HG02943 (cell line): ENCODE measurements around the gene PCOLCE2.

Source experiments
- ATAC-seq: cut with Tn5 transposase; IDR thresholded peaks from one replicate; pipeline ENCODE4 v1.9.1; 2021; ENCODE audit warnings: mild to moderate bottlenecking, low read depth, moderate library complexity; ENCODE audit not compliant: unreplicated experiment

The PCOLCE2 gene

GRCh38 chr3:142819179-142819578, 69.7 kb downstream of the PCOLCE2 start:
- ATAC-seq = no peak

DNA sequence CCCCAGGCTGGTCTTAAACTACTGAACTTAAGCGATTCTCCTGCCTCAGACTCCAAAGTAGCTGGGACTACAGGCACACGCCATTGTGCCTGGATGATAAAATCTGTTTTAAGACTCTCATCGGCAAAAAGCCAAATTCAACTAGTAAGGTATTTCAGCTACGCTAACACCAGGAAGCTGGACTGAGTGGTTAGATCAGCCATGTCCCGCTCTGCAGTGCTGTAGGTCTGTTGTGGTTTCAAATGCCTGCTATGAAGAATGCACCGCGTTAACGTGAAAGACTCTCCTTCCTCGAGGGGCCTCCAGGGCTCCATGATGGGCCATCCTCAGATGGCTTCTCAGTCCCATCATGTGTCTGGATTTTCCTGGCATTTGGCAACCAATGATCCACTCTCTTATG, 70.2 kb downstream of the PCOLCE2 start:
- no peak for ATAC-seq

DNA sequence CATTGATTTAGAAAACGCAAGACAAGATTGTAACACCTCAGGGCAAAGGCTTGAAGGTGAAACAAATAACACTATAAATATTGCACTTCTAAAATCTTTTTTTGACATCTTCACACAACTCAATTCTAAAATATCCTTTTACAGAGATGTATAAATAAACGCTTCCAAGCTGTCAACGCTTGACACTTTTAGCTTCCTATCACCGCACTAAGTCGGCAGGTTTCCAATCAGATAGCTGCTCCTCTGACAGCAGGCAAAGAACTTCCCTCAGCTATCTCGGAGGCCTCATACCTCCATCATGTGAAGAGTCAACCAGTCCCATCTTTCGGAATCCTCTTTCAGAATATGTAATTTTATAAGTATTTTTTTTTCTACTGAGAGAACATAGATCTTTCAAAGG, 71.0 kb downstream of the PCOLCE2 start:
- ATAC-seq = no peak

DNA sequence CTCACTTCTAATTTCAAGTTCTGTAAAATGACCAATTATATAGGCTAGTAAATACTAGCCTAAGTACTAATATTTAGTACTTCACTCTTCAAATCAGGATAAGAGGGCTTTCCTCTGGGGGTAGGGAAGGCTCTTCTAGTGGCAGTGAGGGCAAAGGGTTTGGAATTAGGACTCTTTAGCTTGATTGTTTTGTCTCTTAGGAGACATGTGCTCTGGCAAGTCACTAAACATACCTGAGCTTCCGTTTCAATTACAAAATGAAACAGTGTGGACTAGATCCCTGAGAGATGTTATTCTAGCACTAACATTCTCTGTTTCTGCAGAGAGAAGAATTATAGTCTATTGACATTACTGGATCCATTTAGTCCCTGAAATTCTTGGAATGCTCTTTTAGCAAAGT, 71.5 kb downstream of the PCOLCE2 start:
- no peak for ATAC-seq

DNA sequence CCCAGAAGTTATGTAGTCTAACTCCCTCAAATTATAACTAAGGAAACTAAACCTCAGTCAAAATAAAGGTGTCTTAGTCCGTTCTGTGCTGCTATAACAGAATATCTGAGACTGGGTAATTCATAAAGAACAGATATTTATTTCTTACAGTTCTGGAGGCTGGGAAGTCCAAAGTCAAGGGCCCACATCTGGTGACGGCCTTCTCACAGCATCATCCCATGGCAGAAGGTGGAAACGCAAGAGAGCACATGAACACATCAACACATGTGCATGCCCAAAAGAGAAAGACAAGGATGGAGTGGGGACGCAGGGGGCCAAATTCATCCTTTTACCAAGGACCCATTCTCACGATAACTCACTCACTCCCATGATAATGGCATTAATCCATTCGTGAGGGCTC, 73.1 kb downstream of the PCOLCE2 start:
- no peak for ATAC-seq

- no peak for ATAC-seq
Measured at GRCh38 chr3:142809259-142809658, 79.6 kb downstream of the PCOLCE2 start.

DNA sequence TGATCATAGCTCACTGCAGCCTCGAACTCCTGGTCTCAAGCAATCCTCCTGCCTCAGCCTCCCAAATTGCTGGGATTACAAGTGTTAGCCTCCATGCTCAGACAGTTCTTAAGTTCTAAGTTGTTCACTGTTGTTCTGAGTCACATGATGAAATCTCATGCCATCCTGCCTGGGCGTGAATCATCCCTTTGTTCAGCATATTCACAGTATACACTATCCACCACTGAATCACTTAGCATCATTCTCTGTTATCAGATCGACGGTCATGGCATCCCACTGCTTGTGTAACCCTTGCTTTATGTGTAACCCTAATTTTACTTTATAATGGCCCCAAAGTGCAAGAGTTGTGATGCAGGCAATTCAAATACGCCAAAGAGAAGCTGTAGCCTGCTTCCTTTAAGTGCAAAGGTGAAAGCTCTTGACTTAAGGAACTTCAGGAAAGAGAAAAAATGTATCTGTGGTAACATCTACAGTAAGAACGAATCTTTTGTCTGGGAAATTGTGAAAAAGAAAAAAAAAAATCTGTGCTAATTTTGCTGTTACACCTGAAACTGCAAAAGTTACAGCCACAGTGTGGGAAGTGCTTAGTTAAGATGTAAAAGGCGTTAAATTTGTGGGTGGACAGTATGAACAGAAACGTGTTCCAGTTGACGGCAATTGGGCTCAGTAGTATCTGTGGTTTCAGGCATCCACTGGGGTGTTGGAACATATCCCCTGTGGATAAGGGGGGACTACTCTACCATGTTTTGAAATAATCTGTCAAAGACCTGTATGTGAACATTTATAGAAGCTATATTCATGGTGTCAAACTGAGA, 80.6 kb downstream of the PCOLCE2 start:
- no peak for ATAC-seq

DNA sequence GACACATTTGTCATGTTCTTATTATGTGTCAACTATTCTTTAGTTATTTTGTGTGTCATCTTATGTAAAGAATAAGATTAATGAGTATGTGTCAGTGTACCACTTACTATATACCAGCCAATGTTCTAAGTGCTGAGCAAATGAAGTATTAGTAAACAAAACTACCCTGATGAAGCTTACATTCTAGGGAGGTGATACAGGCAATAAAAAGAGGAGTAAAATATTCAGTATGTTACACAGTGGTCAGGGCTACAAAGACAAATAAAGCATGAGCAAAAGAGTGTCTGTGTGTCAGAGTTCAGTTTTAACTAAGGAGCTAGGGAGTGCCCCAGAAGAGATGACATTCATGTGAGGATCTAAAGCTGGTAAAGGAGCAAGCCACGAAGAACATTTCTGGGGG, 86.0 kb downstream of the PCOLCE2 start:
- ATAC-seq = no peak

DNA sequence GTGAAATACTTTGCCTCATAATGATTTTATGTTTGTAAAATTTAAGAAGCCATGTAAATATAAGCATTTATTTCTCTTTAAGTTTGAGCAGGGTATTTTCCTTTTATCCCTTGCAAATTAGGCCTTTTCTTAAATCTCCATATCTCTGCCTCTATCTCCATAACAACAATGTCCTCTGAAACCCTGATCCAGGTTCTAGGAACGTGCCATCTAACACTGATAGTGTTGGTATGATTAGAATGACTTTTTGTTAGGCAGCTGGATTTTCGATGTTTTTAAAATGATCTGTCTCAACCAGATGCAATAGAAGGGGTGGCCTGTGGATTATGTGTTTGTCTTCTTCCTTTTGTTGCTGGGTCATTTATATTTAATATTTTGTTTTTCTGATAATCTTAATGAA, 87.1 kb downstream of the PCOLCE2 start:
- no peak for ATAC-seq

DNA sequence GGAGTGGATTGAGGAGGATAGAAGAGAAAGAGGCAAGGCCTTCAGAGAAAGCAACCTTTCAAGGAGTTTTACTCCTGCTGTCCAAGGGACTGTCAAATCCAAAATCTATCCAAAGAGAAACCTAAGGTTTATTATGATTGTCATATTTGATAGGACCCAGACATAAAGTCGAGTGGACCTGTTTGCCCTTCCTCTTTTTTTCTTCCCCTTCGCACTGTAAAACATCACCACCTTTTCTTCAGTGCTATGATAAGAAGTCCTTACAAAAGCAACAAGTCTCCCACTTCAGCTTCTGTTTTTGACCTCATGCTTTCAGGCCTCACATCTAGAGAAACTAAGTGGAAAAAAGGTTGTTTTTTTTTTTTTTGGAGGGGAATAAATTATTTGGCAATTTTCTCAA, 92.1 kb downstream of the PCOLCE2 start:
- no peak for ATAC-seq

GRCh38 chr3:142795332-142795731, 93.6 kb downstream of the PCOLCE2 start:
- no peak for ATAC-seq

- no peak for ATAC-seq
Measured at GRCh38 chr3:142794508-142794907, 94.4 kb downstream of the PCOLCE2 start.

DNA sequence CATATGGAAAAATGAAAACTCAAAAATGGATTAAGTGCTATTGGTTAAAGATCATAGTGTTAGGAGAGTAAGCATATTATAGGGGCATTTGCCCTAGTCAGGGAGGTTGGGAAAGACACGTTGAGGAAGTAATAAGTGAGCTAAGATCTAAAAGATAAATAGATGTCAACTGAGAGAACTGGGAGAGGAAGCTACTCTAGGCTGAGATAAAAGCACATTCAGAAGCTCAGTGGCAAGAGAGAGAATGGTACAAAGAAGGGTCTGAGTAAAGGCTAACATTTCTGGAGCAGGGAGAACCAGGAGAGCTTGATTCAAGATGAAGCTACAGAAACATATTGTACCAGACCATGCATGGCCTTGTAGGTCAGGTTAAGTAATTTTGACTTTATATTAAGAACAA, 101.2 kb downstream of the PCOLCE2 start:
- no peak for ATAC-seq

DNA sequence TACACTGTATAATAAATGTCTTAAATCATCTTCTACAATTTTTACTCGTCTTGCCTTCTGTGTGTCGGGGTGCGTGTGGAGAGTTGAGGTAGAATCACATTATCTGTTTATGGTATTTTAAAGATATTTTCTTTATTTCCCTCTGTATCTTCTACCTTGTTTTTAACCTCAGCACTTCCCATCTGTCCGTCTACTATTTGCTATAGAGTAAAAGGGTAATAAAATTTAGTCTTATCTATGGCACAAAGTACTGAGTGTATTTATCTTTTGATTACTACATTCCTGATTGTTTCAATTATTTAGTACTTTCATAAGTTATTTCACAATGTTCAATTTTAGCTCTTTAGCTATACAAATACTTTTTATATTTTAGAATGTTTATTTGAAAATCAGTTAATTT, 102.9 kb downstream of the PCOLCE2 start:
- no peak for ATAC-seq

GRCh38 chr3:142784228-142784627, 104.7 kb downstream of the PCOLCE2 start:
- ATAC-seq = no peak

GRCh38 chr3:142782616-142783015, 106.3 kb downstream of the PCOLCE2 start:
- no peak for ATAC-seq

DNA sequence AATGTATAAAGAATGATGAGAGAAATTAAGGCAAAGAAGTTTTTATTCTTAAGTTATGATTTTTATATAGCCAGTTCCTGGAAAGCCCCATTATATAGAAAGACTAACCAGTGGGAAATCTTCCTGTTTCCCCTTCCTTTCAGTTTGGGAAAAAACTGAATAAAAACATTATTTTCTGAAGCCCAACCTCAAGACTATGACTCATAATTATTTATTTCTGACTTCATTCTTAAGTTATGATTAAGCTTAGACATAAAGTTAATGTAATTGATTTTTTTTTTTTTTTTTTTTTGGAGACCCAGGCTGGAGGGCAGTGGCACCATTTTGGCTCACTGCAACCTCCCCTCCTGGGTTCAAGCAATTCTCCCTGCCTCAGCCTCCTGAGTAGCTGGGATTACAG, 109.3 kb downstream of the PCOLCE2 start:
- no peak for ATAC-seq

- no peak for ATAC-seq
Measured at GRCh38 chr3:142778541-142778940, 110.3 kb downstream of the PCOLCE2 start.

GRCh38 chr3:142777927-142778326, 111.0 kb downstream of the PCOLCE2 start:
- ATAC-seq = no peak

DNA sequence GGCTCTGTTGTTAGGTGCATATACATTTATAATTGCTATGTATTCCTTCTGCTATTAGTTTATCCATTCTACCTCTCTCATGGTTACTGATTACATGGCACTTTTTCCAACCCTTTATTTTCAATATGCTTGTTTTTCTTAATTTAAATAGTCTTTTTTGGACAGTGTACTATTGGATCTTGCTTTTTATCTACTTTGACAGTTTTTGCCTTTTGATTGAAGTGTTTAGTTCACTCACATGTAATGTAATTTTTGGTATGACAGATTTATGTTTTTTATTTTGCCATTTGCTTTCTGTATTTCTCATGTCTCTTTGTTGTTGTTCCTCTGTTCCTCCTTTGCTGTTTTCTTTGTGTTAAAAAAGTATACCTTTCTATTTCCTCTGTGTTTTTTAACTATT, 120.5 kb downstream of the PCOLCE2 start:
- ATAC-seq = no peak
